AG09319 (cell line): ENCODE data around the gene PCMTD2.

Experiments used
- DNase-seq: peaks from one replicate; pipeline ENCODE4 v3.0.0-alpha.2; 2010; ENCODE audit warnings: low read depth; ENCODE audit errors: extremely low read depth
- TF ChIP-seq, protein P1 (sequence below): IDR thresholded peaks from 2 replicates; pipeline ENCODE4 v1.5.1; 2011; ENCODE audit warnings: low read depth, mild to moderate bottlenecking, inconsistent platforms, low read length, moderate library complexity

PCMTD2 gene

DNA sequence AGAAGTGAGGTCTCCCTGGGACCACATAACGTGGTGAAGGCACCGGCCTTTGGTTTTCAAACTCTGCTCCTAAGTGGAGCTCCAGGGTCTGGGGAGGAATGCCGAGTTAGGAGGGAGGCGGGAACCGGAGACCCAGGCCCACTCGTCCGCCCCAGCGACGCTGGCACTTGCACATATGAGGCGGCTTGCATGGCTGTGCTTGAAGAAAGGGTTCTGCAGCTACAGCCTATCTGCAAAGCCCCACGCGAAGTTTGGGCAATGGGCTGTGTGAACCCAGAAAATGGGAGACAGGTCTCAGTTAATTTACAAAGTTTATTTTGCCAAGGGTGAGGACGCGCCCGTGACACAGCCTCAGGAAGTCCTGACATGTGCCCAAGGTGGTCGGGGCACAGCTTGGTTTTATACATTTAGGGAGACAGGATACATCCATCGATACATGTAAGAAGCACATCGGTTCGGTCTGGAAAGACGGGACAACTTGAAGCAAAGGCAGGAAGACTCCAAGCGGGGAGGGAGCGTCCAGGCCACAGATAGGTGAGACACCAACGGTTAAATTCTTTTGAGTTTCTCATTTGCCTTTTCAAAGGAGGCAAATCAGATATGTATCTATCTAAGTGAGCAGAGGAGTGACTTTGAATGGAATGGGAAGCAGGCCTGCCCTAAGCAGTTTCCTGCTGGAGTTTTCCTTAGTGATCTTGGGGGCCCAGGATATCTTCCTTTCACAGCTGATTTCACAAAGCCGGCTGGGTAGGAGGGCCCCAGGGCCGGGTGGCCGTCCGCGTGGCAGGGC lies 782 bp upstream of the PCMTD2 start:
- no peak for DNase-seq
- TF ChIP-seq, protein P1, sequence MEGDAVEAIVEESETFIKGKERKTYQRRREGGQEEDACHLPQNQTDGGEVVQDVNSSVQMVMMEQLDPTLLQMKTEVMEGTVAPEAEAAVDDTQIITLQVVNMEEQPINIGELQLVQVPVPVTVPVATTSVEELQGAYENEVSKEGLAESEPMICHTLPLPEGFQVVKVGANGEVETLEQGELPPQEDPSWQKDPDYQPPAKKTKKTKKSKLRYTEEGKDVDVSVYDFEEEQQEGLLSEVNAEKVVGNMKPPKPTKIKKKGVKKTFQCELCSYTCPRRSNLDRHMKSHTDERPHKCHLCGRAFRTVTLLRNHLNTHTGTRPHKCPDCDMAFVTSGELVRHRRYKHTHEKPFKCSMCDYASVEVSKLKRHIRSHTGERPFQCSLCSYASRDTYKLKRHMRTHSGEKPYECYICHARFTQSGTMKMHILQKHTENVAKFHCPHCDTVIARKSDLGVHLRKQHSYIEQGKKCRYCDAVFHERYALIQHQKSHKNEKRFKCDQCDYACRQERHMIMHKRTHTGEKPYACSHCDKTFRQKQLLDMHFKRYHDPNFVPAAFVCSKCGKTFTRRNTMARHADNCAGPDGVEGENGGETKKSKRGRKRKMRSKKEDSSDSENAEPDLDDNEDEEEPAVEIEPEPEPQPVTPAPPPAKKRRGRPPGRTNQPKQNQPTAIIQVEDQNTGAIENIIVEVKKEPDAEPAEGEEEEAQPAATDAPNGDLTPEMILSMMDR, result no peak

DNA sequence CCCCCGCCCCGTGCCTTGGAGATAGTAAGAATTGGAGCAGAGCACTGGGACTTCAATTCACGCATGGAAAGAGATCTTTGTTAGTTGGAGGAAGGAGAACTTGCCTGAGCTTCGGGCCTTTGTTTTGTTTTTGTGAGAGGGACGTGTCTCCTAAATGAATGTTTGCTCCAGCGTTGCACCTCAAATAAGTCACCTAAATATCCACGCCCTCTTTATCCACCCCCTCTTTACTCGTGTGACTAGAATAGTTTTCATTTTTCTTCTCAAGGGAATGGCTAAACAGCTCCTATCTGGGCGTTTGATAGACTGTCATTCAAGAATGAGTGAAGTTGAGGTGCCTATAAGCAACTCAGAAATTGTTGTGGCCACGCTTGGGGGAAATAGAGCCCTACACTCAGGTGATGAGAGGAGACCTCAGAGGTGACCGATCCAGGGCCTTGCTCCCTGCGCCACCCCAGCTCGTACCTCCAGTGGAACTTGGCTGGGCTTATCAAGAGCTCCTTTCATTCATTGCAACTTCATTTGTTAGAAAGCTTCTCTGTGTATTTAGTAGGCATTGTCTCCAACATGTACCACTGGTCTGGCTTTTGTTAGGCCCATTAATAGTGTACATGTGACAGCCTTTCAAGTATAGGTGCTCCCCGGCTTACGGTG lies 861 bp downstream of the PCMTD2 start:
- no peak for DNase-seq
- TF ChIP-seq, protein P1, result no peak

DNA sequence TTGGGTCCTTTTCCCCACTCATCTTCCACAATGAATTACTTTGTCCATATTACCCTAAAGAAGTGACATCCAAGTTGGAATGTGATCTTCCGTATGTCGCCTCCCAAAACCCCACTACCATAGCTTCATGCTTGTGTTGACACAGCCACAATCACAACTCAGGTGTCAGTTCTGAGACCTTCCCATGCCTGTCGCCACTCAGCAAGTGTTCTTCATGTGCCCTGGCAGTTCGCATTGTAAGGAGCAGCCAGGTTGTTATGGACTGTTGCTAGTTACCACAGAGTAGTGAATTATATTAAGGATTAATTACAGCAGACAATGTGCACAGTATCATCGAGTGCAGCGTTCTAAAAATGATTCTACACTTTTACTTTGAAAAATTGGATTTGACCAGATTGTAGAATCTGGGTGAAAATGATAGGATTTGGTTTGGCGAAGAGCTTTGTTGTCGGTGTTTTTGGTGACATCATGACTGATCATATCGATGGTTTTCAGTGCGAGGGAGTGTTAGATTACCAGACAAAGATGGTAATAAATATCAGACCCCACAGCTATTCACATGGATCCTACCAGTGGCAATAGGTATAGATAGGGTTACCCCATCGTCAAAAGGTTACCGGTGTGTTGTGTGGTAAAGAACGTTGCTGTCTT lies 1.7 kb downstream of the PCMTD2 start:
- no peak for DNase-seq

DNA sequence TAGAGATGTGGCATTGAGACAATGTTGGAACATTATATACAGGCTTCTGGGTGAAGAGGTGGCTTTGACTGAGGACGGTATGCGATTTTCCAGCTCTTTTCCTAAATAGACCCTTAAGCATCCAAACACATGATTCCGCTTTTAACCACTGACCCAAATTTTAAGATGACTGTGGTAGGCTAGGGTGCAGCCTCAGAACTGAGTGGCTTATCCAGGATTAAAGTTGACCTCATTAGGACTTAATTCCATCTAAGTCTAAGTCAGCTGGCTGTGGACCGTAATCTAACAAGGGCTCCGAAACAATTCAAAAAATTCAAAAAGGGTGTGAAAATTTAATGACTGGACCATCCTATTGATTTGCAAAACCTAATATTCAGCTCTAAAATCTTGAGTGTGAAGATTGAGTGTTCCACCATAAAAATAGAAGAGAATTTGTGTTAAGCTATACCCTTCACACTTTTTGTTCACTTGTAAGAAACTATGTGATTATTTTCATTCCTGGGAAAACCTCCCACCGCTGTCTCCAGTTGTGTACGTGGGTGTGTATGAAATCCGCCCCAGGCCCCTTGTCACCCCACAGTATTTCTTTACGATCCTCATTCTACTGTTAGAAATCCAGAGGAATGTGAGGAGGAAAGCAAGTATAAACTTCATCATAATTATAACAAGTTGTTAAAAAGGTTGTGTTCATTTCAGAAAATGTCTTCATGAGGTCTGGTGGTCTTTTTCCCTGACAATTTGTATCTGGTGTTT lies 2.7 kb downstream of the PCMTD2 start:
- DNase-seq, result no peak
- TF ChIP-seq, protein P1, result no peak

More for the DNA sequence above, 1.7 kb downstream of the PCMTD2 start:
- TF ChIP-seq, protein P1, result no peak

DNA sequence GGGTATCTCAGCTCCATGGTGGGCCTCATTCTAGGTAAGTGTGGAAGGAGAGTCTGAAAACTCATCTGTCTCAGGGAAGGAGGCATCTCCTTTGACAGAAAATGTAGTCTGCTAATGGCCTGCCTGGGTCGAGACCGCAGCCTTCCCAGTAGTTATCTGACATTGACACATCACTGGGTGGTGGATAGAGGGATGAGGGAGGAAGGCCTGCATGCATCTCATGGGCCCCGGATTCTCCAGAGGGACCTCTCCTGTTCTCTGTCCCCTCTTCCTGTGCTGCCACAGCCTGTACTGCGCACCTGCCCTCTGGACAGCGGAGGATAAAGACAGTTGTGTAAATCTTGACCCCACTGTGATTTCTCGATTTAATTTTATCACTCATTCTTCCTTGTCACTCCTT lies 4.7 kb downstream of the PCMTD2 start:
- no peak for DNase-seq
- TF ChIP-seq, protein P1, result no peak

DNA sequence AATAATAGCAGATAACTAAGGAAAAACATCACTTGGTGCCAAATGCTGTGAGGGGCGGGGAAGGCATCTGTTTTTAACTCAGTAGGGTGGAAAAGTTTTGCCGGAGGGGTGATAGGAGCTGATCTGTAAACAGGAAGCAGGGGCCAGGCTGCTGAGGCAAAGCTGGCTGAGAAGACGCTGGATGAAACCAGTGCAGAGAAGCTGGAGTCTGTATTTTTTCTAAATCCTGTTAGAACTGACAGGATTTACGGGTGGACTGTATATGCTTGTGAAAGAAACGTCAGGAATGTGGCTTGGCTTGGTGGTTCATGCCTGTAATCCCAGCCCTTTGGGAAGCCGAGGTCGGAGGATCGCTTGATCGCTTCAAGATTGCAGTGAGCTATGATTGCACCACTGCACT lies 5.6 kb downstream of the PCMTD2 start:
- TF ChIP-seq, protein P1, result no peak
- DNase-seq, result peak; percentile 44

DNA sequence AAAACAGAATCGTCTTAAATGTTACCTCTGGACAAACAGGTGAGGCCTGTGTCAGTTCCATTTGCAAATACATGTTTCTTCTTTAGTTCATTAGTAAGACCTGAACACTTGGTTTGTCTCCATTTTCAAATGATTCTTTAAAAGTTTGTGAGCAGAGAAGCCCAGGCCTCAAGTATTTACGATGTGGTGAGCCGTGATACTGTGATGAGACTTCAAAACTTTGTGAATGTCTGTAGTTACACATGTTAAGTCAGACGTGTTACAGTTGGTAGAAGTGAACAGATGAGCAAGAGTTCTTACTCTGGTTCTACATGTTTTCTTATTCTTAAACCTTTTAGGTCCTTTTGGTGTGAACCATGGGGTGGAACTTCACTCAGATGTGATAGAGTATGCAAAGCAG lies 8.5 kb downstream of the PCMTD2 start:
- TF ChIP-seq, protein P1, result no peak
- no peak for DNase-seq
